HCT116 (cell line): ENCODE data around the gene TRIM38. TPM values are rescaled to one million over a fixed set of nuclear protein-coding genes. Genes with fewer than 3 reads are reported as not detected.
"Not testable (repeated sequence)": the region's sequence is repeated elsewhere in the genome, so short reads cannot be mapped to it uniquely, and the experiment has no call there.

Experiments used
- ATAC-seq: fragments of 200-7000 bp; cut with Tn5 transposase; 2 replicates; pipeline ENCODE4 v1.9.1; 2020; ENCODE audit warnings: mild to moderate bottlenecking, moderate library complexity
- BruUV-seq: library from RNA; stranded (reverse); fragments of 400-500 nt; replicated peaks from 2 replicates; lab custom pipeline; 2021; lab: Mats Ljungman, UMichigan
- CTCF ChIA-PET: fragments of 300-600 bp; sonication (Branson Sonifier 250); formaldehyde crosslinking; loops from one replicate; lab custom pipeline; 2021; ENCODE audit warnings: antibody characterized with exemption; lab: Charles Lee
- POLR2A ChIA-PET: fragments of 300-600, 350-600 bp; sonication (Branson Sonifier 250); formaldehyde crosslinking; loops from one replicate; lab custom pipeline; 2021; ENCODE audit warnings: antibody characterized with exemption; lab: Charles Lee
- RAD21 ChIA-PET, 2 experiments: fragments of 300-600 bp; sonication (Branson Sonifier 250); formaldehyde crosslinking; loops; one replicate each; lab custom pipeline; 2023; ENCODE audit warnings: low total read pairs in 2 of 2; ENCODE audit not compliant: uncharacterized antibody in 2 of 2, unreplicated experiment in 2 of 2, low non-redundant PET in 1 of 2; lab: Charles Lee
- DNase-seq: peaks from one replicate; pipeline ENCODE4 v3.0.0-alpha.2; 2010; ENCODE audit warnings: low read depth, low spot score
- H2AFZ ChIP-seq: fragments of 200-600 bp; shearing (Covaris generic), sonication (generic); 2 replicates; pipeline ENCODE4 v1.6.1; 2017; ENCODE audit warnings: low read depth, mixed run types, mixed read lengths, antibody characterized with exemption, low read length; ENCODE audit not compliant: poor library complexity, severe bottlenecking
- H3K27ac ChIP-seq: 2 replicates; pipeline ENCODE4 v1.5.1; 2012; ENCODE audit warnings: low read depth, low read length
- H3K27me3 ChIP-seq: fragments of 200-600 bp; sonication (generic); 2 replicates; pipeline ENCODE4 v1.6.1; 2016; ENCODE audit warnings: mixed run types, low read length, mixed read lengths; ENCODE audit not compliant: insufficient read depth
- H3K36me3 ChIP-seq, 2 experiments: fragments of 200-500 bp in 1 of 2; fragments of 200-600 bp in 1 of 2; sonication (Bioruptor generic) in 1 of 2; sonication (generic) in 1 of 2; 2 replicates each; pipeline versions ENCODE4 v1.5.1 to v1.6.1; 2014 to 2016; ENCODE audit warnings: low read length in 2 of 2, inconsistent platforms in 1 of 2, mixed read lengths in 1 of 2, mixed run types in 1 of 2; ENCODE audit not compliant: insufficient read depth in 2 of 2, control insufficient read depth in 1 of 2
- H3K4me1 ChIP-seq, 2 experiments: fragments of 200-600 bp in 1 of 2; sonication (generic) in 1 of 2; 2 replicates each; pipeline versions ENCODE4 v1.5.1 to v1.6.1; 2012 to 2017; ENCODE audit warnings: low read length in 2 of 2, inconsistent platforms in 1 of 2, mild to moderate bottlenecking in 1 of 2, mixed read lengths in 1 of 2, mixed run types in 1 of 2, moderate library complexity in 1 of 2; ENCODE audit not compliant: insufficient read depth in 2 of 2, control insufficient read depth in 1 of 2
- H3K4me2 ChIP-seq: fragments of 200-600 bp; sonication (generic); 2 replicates; pipeline ENCODE4 v1.6.1; 2017; ENCODE audit warnings: mixed run types, low read length, mixed read lengths
- H3K4me3 ChIP-seq, 2 experiments: fragments of 200-600 bp in 1 of 2; sonication (generic) in 1 of 2; replicated peaks in 1 of 2; 2 replicates each; pipeline ENCODE4 v1.5.1; 2011 to 2016; ENCODE audit warnings: low read length in 2 of 2, control low read depth in 1 of 2, low read depth in 1 of 2, mild to moderate bottlenecking in 1 of 2, mixed read lengths in 1 of 2, mixed run types in 1 of 2
- H3K79me2 ChIP-seq: fragments of 200-600 bp; sonication (generic); 2 replicates; pipeline ENCODE4 v1.6.1; 2017; ENCODE audit warnings: mild to moderate bottlenecking, mixed run types, low read length, moderate library complexity, mixed read lengths; ENCODE audit not compliant: insufficient read depth
- H3K9ac ChIP-seq: fragments of 200-600 bp; sonication (generic); 2 replicates; pipeline ENCODE4 v1.6.1; 2016; ENCODE audit warnings: low read length, mixed read lengths
- H3K9me2 ChIP-seq: fragments of 200-600 bp; sonication (generic), shearing (Covaris generic); 2 replicates; pipeline ENCODE4 v1.6.1; 2017; ENCODE audit warnings: mixed run types, mild to moderate bottlenecking, moderate library complexity; ENCODE audit not compliant: insufficient read depth
- H3K9me3 ChIP-seq, 2 experiments: fragments of 200-500 bp in 1 of 2; fragments of 200-600 bp in 1 of 2; sonication (Bioruptor generic) in 1 of 2; sonication (generic) in 1 of 2; 2 replicates each; pipeline ENCODE4 v1.6.1; 2014 to 2017; ENCODE audit warnings: low read length in 2 of 2, mixed read lengths in 2 of 2, inconsistent platforms in 1 of 2, low read depth in 1 of 2, mild to moderate bottlenecking in 1 of 2, mixed run types in 1 of 2, moderate library complexity in 1 of 2; ENCODE audit not compliant: control insufficient read depth in 1 of 2, insufficient read depth in 1 of 2
- H4K20me1 ChIP-seq: fragments of 200-600 bp; sonication (generic), shearing (Covaris generic); 2 replicates; pipeline ENCODE4 v1.6.1; 2017; ENCODE audit warnings: mixed run types, mild to moderate bottlenecking, moderate library complexity; ENCODE audit not compliant: insufficient read depth
- ATF3 ChIP-seq: IDR thresholded peaks from 2 replicates; pipeline ENCODE4 v1.6.1; 2012
- CBX3 ChIP-seq: IDR thresholded peaks from 2 replicates; pipeline ENCODE4 v1.6.1; 2012; ENCODE audit warnings: low read depth
- CEBPB ChIP-seq: IDR thresholded peaks from 2 replicates; pipeline ENCODE4 v1.6.1; 2012; ENCODE audit warnings: low read depth
- CTCF ChIP-seq, 3 experiments: fragments of 200-600 bp in 1 of 3; sonication (generic) in 1 of 3; IDR thresholded peaks in 2 of 3; conservative IDR thresholded peaks in 1 of 3; 2 replicates each; pipeline ENCODE4 v1.5.1; 2012 to 2017; ENCODE audit warnings: low read depth in 2 of 3, low read length in 2 of 3, antibody characterized with exemption in 1 of 3, borderline replicate concordance in 1 of 3, control low read depth in 1 of 3, mild to moderate bottlenecking in 1 of 3, mixed read lengths in 1 of 3, mixed run types in 1 of 3, moderate library complexity in 1 of 3; ENCODE audit not compliant: insufficient read depth in 1 of 3
- JUND ChIP-seq: IDR thresholded peaks from 2 replicates; pipeline ENCODE4 v1.6.1; 2012
- TCF7L2 ChIP-seq: IDR thresholded peaks from 2 replicates; pipeline ENCODE4 v1.7.0; 2011; ENCODE audit warnings: borderline replicate concordance, inconsistent platforms; ENCODE audit not compliant: insufficient read depth, insufficient read length; ENCODE audit errors: extremely low read depth
- ZNF274 ChIP-seq: fragments of 200-500 bp; sonication (Bioruptor generic); IDR thresholded peaks from 2 replicates; pipeline ENCODE4 v1.6.1; 2014; ENCODE audit warnings: mild to moderate bottlenecking, low read depth, low read length, inconsistent platforms
- intact Hi-C: fragments of 100-400 bp; cut with micrococcal nuclease; formaldehyde crosslinking; loops from 2 replicates; pipeline ENCODE4 v1.10.0; 2022
- total RNA-seq: library from RNA; stranded (reverse); gene quantifications from one replicate; pipeline ENCODE4 v1.2.1, GENCODE V29; 2021; ENCODE audit not compliant: unreplicated experiment

The TRIM38 gene
- total RNA-seq, 1 experiment from 2014 or later, result 9.6 TPM

DNA sequence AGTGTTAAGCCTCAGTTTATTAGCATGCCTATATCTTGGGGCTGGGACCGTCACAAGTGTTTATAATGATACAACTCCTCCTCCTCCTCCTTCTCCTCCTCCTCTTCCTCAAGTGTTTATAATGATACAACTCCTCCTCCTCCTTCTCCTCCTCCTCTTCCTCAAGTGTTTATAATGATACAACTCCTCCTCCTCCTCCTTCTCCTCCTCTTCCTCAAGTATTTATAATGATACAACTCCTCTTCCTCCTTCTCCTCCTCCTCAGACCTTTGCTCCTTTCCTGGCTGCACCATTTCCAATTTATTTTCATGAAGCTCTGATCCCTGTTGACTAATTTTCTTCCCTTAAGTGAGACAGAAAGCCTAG is 44.3 kb downstream of the TRIM38 start:
- DNase-seq, RAD21 ChIA-PET: not testable (repeated sequence)

DNA sequence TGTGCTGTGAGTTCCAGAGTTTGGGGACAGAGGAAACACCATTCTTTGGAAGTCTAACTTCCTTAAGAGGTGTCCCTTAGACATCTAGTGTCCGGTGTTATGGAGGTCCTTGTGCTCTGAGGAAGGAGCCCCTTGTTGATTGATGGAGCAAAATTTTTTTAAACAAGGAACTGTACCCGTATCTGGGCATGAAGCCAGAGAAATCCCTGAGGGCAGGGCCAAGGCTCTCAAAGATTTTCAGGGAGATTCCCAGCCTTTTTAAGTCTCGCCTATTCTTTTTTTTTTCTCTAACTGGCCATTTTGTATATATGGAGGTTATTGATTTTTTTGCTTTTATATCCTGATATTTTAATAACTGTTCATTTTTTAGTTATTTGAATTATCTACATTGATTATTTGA is 45.9 kb downstream of the TRIM38 start:
- no peak overlapping the region for H3K9ac ChIP-seq
- ATAC-seq (no peak), DNase-seq (no peak)
- H3K27me3 ChIP-seq, result no peaks in the 10 kb centered on the region
- POLR2A ChIA-PET, result interaction anchor here (1.1 to 4.9 kb wide), 2 partner anchors 12 to 13 kb away, joined by 4 to 47 read pairs; a partner anchor contains a TSS
- H3K79me2 ChIP-seq, result no peaks in the 10 kb centered on the region
- H4K20me1 ChIP-seq, result no peaks in the 10 kb centered on the region
- H3K4me1 ChIP-seq, result no peaks in the 10 kb centered on the region
- no peaks in the 10 kb centered on the region for H3K9me2 ChIP-seq
- H2AFZ ChIP-seq, result no peak overlapping the region
- no peaks in the 10 kb centered on the region for H3K36me3 ChIP-seq
- CTCF ChIA-PET, result no interaction called here
- intact Hi-C loops, result no loop called here
- no peak overlapping the region for H3K4me3 ChIP-seq
- TF ChIP-seq CTCF (IDR thresholded peaks at IDR 0.05 in 2 of 3, conservative IDR thresholded peaks at IDR 0.05 in 1 of 3; ENCODE audit: borderline replicate concordance in 1 of 3, insufficient read depth in 1 of 3, low read depth in 2 of 3, low read length in 2 of 3), result no peak
- TF ChIP-seq TCF7L2, result no peak
- TF ChIP-seq JUND, result no peak
- TF ChIP-seq CBX3, result no peak
- no peak for TF ChIP-seq ZNF274
- no peak for TF ChIP-seq ATF3
- TF ChIP-seq CEBPB, result no peak
- no peak overlapping the region for H3K4me2 ChIP-seq
- BruUV-seq, result no TSS peak
- no peak overlapping the region for H3K27ac ChIP-seq
- no peaks in the 10 kb centered on the region for H3K9me3 ChIP-seq
- RAD21 ChIA-PET, result no interaction called here

More for the DNA sequence above, 44.3 kb downstream of the TRIM38 start:
- intact Hi-C loops, H3K4me1 ChIP-seq, H3K27me3 ChIP-seq, BruUV-seq, H3K4me2 ChIP-seq, H3K36me3 ChIP-seq, H3K79me2 ChIP-seq, H3K9ac ChIP-seq, H4K20me1 ChIP-seq, H3K4me3 ChIP-seq, ATAC-seq, H3K27ac ChIP-seq, H3K9me3 ChIP-seq, H3K9me2 ChIP-seq, H2AFZ ChIP-seq: not testable (repeated sequence)
- POLR2A ChIA-PET, result interaction anchor here (2.9 kb wide), 1 partner anchor 14 kb away, joined by 19 read pairs; a partner anchor contains a TSS
- CTCF ChIA-PET, result interaction anchor here (4.3 kb wide), 1 partner anchor 14 kb away, joined by 20 read pairs; no protein-coding TSS in a partner anchor
